NCI-H748 (cell line): ENCODE results near the gene ZSCAN26.
"Not testable (repeated sequence)": the region's sequence is repeated elsewhere in the genome, so short reads cannot be mapped to it uniquely, and the experiment has no call there.

Source experiments
- DNase-seq: peaks from one replicate; lab custom pipeline; 2025; ENCODE audit not compliant: unreplicated experiment; lab: John Stamatoyannopoulos, UW

Gene ZSCAN26

DNA sequence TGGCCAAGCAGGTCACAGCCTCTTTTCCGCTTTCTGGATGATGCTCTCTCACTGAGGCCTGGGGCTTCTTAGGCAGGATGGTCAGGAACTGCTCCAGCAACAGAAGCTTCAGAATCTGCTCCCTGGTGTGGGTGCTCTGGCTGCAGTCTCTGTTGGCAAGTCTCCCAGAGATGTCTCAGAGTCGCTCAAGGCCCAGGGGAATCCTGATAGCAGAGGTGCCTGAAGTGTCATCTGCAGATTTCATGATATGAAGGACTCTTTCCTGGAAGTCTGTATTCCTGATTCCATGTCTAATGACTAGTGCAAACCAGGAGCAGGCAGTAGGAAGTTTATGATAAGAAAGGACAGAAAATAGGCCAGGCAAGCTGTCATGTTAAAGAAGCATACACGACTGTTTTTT lies 48.7 kb downstream of the ZSCAN26 start:
- no peak for DNase-seq

DNA sequence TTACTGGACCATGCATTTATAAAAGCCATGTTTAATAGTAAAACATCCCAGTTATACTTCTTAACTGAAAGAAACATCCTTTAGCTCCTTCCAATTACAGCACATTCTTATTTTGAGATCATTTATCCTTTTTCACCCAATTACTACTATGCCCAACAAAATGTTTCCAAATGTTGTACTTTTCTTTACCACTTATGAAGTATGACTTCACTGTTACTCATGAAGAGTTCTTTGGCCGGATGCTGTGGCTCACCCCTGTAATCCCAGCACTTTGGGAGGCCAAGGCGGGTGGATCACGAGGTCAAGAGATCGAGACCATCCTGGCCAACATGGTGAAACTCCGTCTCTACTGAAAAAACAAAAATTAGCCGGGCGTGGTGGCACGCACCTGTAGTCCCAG lies 50.9 kb downstream of the ZSCAN26 start:
- not testable (repeated sequence) for DNase-seq

DNA sequence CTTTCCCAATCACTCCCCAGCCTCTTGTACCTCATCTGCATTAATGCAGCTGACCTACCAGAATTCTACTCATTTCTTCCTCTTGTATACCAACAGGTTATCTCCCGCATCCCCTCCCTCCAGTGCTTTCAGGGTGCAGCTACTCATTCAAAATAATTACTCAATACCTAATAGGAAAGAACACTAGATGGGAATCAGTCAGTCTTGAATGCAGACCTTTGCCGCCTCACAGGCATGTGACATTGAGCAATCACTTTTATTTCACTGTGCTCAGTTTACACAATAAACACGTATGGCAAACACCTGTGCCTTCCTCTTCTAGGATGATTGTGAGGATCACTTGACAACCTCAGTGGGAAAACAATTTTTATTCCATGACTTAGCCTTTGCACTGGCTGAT lies 55.7 kb downstream of the ZSCAN26 start:
- DNase-seq, result no peak

DNA sequence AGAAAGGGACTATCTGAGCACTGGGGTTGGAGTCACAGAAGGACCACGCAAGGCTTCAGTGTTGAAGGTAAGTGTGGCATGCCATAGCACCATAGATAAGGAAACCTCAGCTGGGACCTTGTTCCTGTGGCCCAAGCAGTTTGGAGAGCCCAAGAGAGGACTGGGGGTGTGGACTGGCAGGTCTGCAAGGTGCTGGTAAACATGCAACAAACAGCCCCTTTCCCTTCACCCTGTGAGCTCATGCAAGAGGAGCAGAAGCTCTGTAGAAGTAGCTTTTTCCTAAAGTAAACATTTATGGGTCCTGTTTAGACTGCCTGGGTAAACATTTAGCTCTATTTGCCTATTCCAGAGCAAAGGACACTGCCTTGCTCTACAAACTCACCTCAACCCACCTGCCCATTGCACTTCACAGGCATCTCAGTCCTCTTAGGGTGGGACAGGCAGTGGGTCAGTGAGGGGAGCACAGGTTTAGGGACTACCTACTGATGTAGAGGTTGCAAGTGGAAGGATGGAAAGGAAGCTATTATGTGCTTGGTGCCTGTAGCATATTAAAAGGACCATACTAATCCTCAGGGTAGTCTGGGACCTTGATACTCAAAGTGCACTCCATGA lies 57.0 kb downstream of the ZSCAN26 start:
- no peak for DNase-seq

DNA sequence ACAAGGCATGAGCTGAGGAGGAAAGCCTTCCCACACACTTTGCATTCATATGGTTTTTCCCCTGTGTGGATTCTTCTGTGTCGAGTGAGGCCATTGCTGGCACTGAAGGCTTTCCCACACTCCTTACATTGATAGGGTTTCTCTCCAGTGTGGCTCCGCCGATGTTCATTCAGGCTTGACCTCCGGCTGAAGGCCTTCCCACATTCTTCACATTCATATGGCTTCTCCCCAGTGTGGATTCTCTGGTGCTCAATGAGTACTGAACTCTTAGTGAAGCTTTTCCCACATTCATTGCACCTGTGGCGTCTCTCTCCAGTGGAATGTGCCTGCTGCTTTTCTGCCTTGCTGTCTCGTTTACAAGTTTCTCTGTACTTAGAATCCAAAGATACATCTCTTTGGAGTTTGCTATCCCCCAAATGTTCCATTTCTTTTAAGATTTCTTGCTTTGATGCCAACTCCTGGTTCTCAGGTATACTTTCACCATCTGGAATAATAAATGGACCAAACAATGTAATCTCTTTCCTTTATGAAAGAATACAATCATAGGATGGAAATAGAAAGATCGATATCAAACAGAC lies 59.5 kb downstream of the ZSCAN26 start:
- DNase-seq, result no peak
